HUES48 (cell line): Measurements from ENCODE around the gene ARL5A.
"Not testable (repeated sequence)": the region's sequence is repeated elsewhere in the genome, so short reads cannot be mapped to it uniquely, and the experiment has no call there.

ENCODE experiments used
- H3K27ac ChIP-seq: one replicate; pipeline ENCODE4 v1.7.0; 2013; ENCODE audit warnings: low read depth, low read length, inconsistent platforms
- H3K27me3 ChIP-seq: 2 replicates; pipeline ENCODE4 v1.6.1; 2013; ENCODE audit warnings: mild to moderate bottlenecking, low read length; ENCODE audit not compliant: control insufficient read depth, insufficient read depth
- H3K36me3 ChIP-seq: 2 replicates; pipeline ENCODE4 v1.6.1; 2013; ENCODE audit warnings: low read length; ENCODE audit not compliant: control insufficient read depth, insufficient read depth
- H3K4me1 ChIP-seq: 2 replicates; pipeline ENCODE4 v1.6.1; 2013; ENCODE audit warnings: mild to moderate bottlenecking, low read length; ENCODE audit not compliant: control insufficient read depth, insufficient read depth
- H3K4me3 ChIP-seq: 2 replicates; pipeline ENCODE4 v1.5.1; 2013; ENCODE audit warnings: mild to moderate bottlenecking, low read depth, low read length
- H3K9ac ChIP-seq: 2 replicates; pipeline ENCODE4 v1.6.1; 2013; ENCODE audit warnings: mild to moderate bottlenecking, low read depth, low read length, moderate library complexity
- H3K9me3 ChIP-seq: 2 replicates; pipeline ENCODE4 v1.6.1; 2013; ENCODE audit warnings: low read length; ENCODE audit not compliant: control insufficient read depth, insufficient read depth

Gene ARL5A

GRCh38 chr2:151828143-151828889, at the start of gene ARL5A:
TSS of gene ARL5A (minus strand) at chr2:151828421. CDS start at chr2:151828176, 245 bp downstream.
- peaks cover 3% of the 10 kb centered on the region; the same call in 1 of the 2 replicates for H3K36me3 ChIP-seq
- peaks cover 41% of the 10 kb centered on the region for H3K4me1 ChIP-seq
- H3K9ac ChIP-seq, result peak within 1 kb of the TSS; percentile 93
- no peaks in the 10 kb centered on the region for H3K27me3 ChIP-seq
- H3K9me3 ChIP-seq, result no peaks in the 10 kb centered on the region
- peak within 1 kb of the TSS; percentile 88 for H3K27ac ChIP-seq
- H3K4me3 ChIP-seq, result peak within 1 kb of the TSS; percentile 100

GRCh38 chr2:151875631-151876030, 47.4 kb upstream of the ARL5A start:
- H3K27me3 ChIP-seq, H3K4me3 ChIP-seq, H3K36me3 ChIP-seq, H3K9me3 ChIP-seq, H3K4me1 ChIP-seq, H3K9ac ChIP-seq, H3K27ac ChIP-seq: not testable (repeated sequence)

GRCh38 chr2:151872463-151872862, 44.2 kb upstream of the ARL5A start:
- H3K27ac ChIP-seq, result no peak overlapping the region
- H3K27me3 ChIP-seq, result no peaks in the 10 kb centered on the region
- peaks cover 4% of the 10 kb centered on the region for H3K4me1 ChIP-seq
- no peak overlapping the region for H3K4me3 ChIP-seq
- no peaks in the 10 kb centered on the region for H3K36me3 ChIP-seq
- no peak overlapping the region for H3K9ac ChIP-seq
- H3K9me3 ChIP-seq, result no peaks in the 10 kb centered on the region

- Histone ChIP-seq H3K27me3 (no peaks in the 10 kb centered on the region), H3K4me1 (peaks cover 4% of the 10 kb centered on the region), H3K9ac (no peak overlapping the region), H3K36me3 (no peaks in the 10 kb centered on the region), H3K4me3 (no peak overlapping the region), H3K9me3 (no peaks in the 10 kb centered on the region), H3K27ac (peak overlapping the region; percentile 9)
These were observed 41.1 kb upstream of the ARL5A start for GRCh38 chr2:151869291-151869690.

GRCh38 chr2:151862700-151863099, 34.5 kb upstream of the ARL5A start:
- Histone ChIP-seq H3K4me1 (no peaks in the 10 kb centered on the region), H3K27me3 (no peaks in the 10 kb centered on the region), H3K9ac (no peak overlapping the region), H3K4me3 (no peak overlapping the region), H3K36me3 (no peaks in the 10 kb centered on the region), H3K9me3 (no peaks in the 10 kb centered on the region), H3K27ac (no peak overlapping the region)

GRCh38 chr2:151861174-151861573, 33.0 kb upstream of the ARL5A start:
- H3K9ac ChIP-seq, result no peak overlapping the region
- no peak overlapping the region for H3K4me3 ChIP-seq
- H3K4me1 ChIP-seq, result no peaks in the 10 kb centered on the region
- no peaks in the 10 kb centered on the region for H3K27me3 ChIP-seq
- H3K27ac ChIP-seq, result no peak overlapping the region
- H3K9me3 ChIP-seq, result no peaks in the 10 kb centered on the region
- H3K36me3 ChIP-seq, result no peaks in the 10 kb centered on the region

- H3K4me3 ChIP-seq, result no peak overlapping the region
- H3K9me3 ChIP-seq, result no peaks in the 10 kb centered on the region
- H3K27ac ChIP-seq, result no peak overlapping the region
- H3K4me1 ChIP-seq, result no peaks in the 10 kb centered on the region
- H3K36me3 ChIP-seq, result no peaks in the 10 kb centered on the region
- no peak overlapping the region for H3K9ac ChIP-seq
- no peaks in the 10 kb centered on the region for H3K27me3 ChIP-seq
These were observed 32.5 kb upstream of the ARL5A start for GRCh38 chr2:151860613-151861146.

GRCh38 chr2:151860210-151860609, 32.0 kb upstream of the ARL5A start:
- Histone ChIP-seq H3K4me1 (no peaks in the 10 kb centered on the region), H3K9ac (no peak overlapping the region), H3K27me3 (no peaks in the 10 kb centered on the region), H3K27ac (no peak overlapping the region), H3K9me3 (no peaks in the 10 kb centered on the region), H3K36me3 (no peaks in the 10 kb centered on the region), H3K4me3 (no peak overlapping the region)

- no peaks in the 10 kb centered on the region for H3K9me3 ChIP-seq
- no peaks in the 10 kb centered on the region for H3K27me3 ChIP-seq
- no peaks in the 10 kb centered on the region for H3K4me1 ChIP-seq
- H3K27ac ChIP-seq, result no peak overlapping the region
- no peaks in the 10 kb centered on the region for H3K36me3 ChIP-seq
- no peak overlapping the region for H3K4me3 ChIP-seq
- H3K9ac ChIP-seq, result no peak overlapping the region
These were observed 29.4 kb upstream of the ARL5A start for GRCh38 chr2:151857650-151858049.

GRCh38 chr2:151855111-151855510, 26.9 kb upstream of the ARL5A start:
- Histone ChIP-seq H3K4me1 (no peaks in the 10 kb centered on the region), H3K4me3 (no peak overlapping the region), H3K36me3 (no peaks in the 10 kb centered on the region), H3K9me3 (no peaks in the 10 kb centered on the region), H3K27ac (no peak overlapping the region), H3K27me3 (no peaks in the 10 kb centered on the region), H3K9ac (no peak overlapping the region)

GRCh38 chr2:151853070-151853758, 25.0 kb upstream of the ARL5A start:
- no peak overlapping the region for H3K27ac ChIP-seq
- H3K27me3 ChIP-seq, result no peaks in the 10 kb centered on the region
- no peak overlapping the region for H3K4me3 ChIP-seq
- H3K4me1 ChIP-seq, result no peaks in the 10 kb centered on the region
- no peak overlapping the region for H3K9ac ChIP-seq
- H3K36me3 ChIP-seq, result no peaks in the 10 kb centered on the region
- H3K9me3 ChIP-seq, result no peaks in the 10 kb centered on the region
